OCI-LY1 (cell line): Measurements from ENCODE around the gene TRIM59.
A peak's percentile ranks its signal among the peaks of the same experiment; 100 is the strongest.

Experiments
- H2AFZ ChIP-seq: fragments of 200-600 bp; sonication (generic), shearing (Covaris generic); 2 replicates; pipeline ENCODE4 v1.6.0; 2014; ENCODE audit warnings: antibody characterized with exemption, mild to moderate bottlenecking, low read length
- H3F3A ChIP-seq: fragments of 200-600 bp; sonication (generic), shearing (Covaris generic); 2 replicates; pipeline ENCODE4 v1.6.0; 2014; ENCODE audit warnings: mild to moderate bottlenecking, antibody characterized with exemption, low read length, moderate library complexity; ENCODE audit not compliant: insufficient read depth
- H3K27ac ChIP-seq: fragments of 200-600 bp; sonication (generic); 2 replicates; pipeline ENCODE4 v1.5.1; 2014; ENCODE audit warnings: low read length, mixed run types, mild to moderate bottlenecking, low read depth; ENCODE audit not compliant: poor library complexity, severe bottlenecking
- H3K27me3 ChIP-seq: fragments of 200-600 bp; sonication (generic); 2 replicates; pipeline ENCODE4 v1.6.0; 2014; ENCODE audit warnings: antibody characterized with exemption, mild to moderate bottlenecking, low read length, moderate library complexity; ENCODE audit not compliant: insufficient read depth
- H3K36me3 ChIP-seq: fragments of 200-600 bp; sonication (generic); 2 replicates; pipeline ENCODE4 v1.6.1; 2014; ENCODE audit warnings: mild to moderate bottlenecking, antibody characterized with exemption, low read length, moderate library complexity, mixed read lengths; ENCODE audit not compliant: insufficient read depth
- H3K4me1 ChIP-seq: fragments of 200-600 bp; sonication (generic); 2 replicates; pipeline ENCODE4 v1.5.1; 2014; ENCODE audit warnings: mild to moderate bottlenecking, low read length, moderate library complexity; ENCODE audit not compliant: insufficient read depth, severe bottlenecking
- H3K4me2 ChIP-seq: fragments of 200-600 bp; sonication (generic), shearing (Covaris generic); 2 replicates; pipeline ENCODE4 v1.6.1; 2014; ENCODE audit warnings: low read length
- H3K4me3 ChIP-seq: fragments of 200-600 bp; sonication (generic); 2 replicates; pipeline ENCODE4 v1.5.1; 2014; ENCODE audit warnings: low read length, low read depth, mild to moderate bottlenecking, mixed read lengths; ENCODE audit not compliant: poor library complexity, severe bottlenecking
- H3K79me2 ChIP-seq: fragments of 200-600 bp; shearing (Covaris generic); 2 replicates; pipeline ENCODE4 v1.6.1; 2016; ENCODE audit warnings: mixed run types, low read length, mixed read lengths; ENCODE audit not compliant: insufficient read depth
- H3K9ac ChIP-seq: fragments of 200-600 bp; sonication (generic), shearing (Covaris generic); 2 replicates; pipeline ENCODE4 v1.6.1; 2014; ENCODE audit warnings: mild to moderate bottlenecking, low read length, mixed read lengths
- H3K9me2 ChIP-seq: fragments of 200-600 bp; sonication (generic), shearing (Covaris generic); 2 replicates; pipeline ENCODE4 v1.6.1; 2014; ENCODE audit warnings: low read depth, mild to moderate bottlenecking, low read length, mixed read lengths
- H3K9me3 ChIP-seq: fragments of 200-600 bp; shearing (Covaris generic); 2 replicates; pipeline ENCODE4 v1.6.1; 2014; ENCODE audit warnings: low read length, mixed read lengths
- H4K20me1 ChIP-seq: fragments of 200-600 bp; sonication (generic), shearing (Covaris generic); 2 replicates; pipeline ENCODE4 v1.6.0; 2016; ENCODE audit warnings: mild to moderate bottlenecking, low read length; ENCODE audit not compliant: insufficient read depth
- CTCF ChIP-seq: fragments of 200-600 bp; sonication (generic), shearing (Covaris generic); IDR thresholded peaks from 2 replicates; pipeline ENCODE4 v1.5.1; 2017; ENCODE audit warnings: mild to moderate bottlenecking, antibody characterized with exemption, low read length, moderate library complexity, mixed read lengths
- EZH2 ChIP-seq: fragments of 200-600 bp; sonication (generic), shearing (Covaris generic); IDR thresholded peaks from 2 replicates; pipeline ENCODE4 v1.8.0; 2017; ENCODE audit warnings: borderline replicate concordance, mixed run types, mild to moderate bottlenecking, antibody characterized with exemption, low read length, moderate library complexity, mixed read lengths

The TRIM59 gene

GRCh38 chr3:160486459-160486869 is 36.9 kb upstream of the TRIM59 start:
- Histone ChIP-seq H3K9me3 (no peaks in the 10 kb centered on the region; the same call in 1 of the 2 replicates), H3K9ac (no peak overlapping the region), H3K79me2 (no peaks in the 10 kb centered on the region), H3K9me2 (no peaks in the 10 kb centered on the region), H3K4me2 (no peak overlapping the region), H3K27ac (no peak overlapping the region), H3F3A (no peaks in the 10 kb centered on the region), H3K4me3 (no peak overlapping the region), H3K27me3 (no peaks in the 10 kb centered on the region), H2AFZ (no peak overlapping the region), H3K36me3 (no peaks in the 10 kb centered on the region), H4K20me1 (no peaks in the 10 kb centered on the region), H3K4me1 (no peaks in the 10 kb centered on the region)
- TF ChIP-seq CTCF (peak; percentile 74), EZH2 (no peak)

DNA sequence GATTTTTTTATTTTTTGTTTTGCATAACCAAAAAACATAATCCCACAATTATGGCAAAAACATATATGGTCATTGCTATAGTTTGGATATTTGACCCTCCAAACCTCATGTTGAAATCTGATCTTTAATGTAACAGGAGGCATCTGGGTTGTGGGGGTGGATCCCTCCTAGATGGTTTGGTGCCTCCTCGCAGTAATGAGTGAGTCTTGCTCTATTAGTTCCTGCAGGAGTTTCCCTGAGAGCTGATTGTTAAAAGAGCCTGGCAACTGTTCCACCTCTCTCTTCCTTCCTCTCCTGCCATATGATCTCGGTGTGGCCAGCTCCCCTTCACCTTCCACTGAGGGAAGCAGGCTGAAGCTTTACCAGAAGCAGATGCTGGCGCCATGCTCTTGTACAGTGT is 33.2 kb upstream of the TRIM59 start:
- Histone ChIP-seq H3K79me2 (no peaks in the 10 kb centered on the region), H4K20me1 (no peaks in the 10 kb centered on the region), H3K4me1 (no peaks in the 10 kb centered on the region), H3F3A (no peaks in the 10 kb centered on the region), H3K9me2 (no peaks in the 10 kb centered on the region), H3K27ac (no peak overlapping the region), H3K9ac (no peak overlapping the region), H3K4me3 (no peak overlapping the region), H3K36me3 (no peaks in the 10 kb centered on the region), H3K4me2 (no peak overlapping the region), H3K27me3 (no peaks in the 10 kb centered on the region), H2AFZ (no peak overlapping the region), H3K9me3 (no peaks in the 10 kb centered on the region)
- TF ChIP-seq EZH2 (no peak), CTCF (no peak)

GRCh38 chr3:160481856-160482255 is 32.3 kb upstream of the TRIM59 start:
- no peaks in the 10 kb centered on the region for H3K36me3 ChIP-seq
- no peaks in the 10 kb centered on the region for H3F3A ChIP-seq
- no peak overlapping the region for H3K9ac ChIP-seq
- no peak overlapping the region for H2AFZ ChIP-seq
- no peak overlapping the region for H3K4me2 ChIP-seq
- H3K4me1 ChIP-seq = no peaks in the 10 kb centered on the region
- H3K9me2 ChIP-seq = no peaks in the 10 kb centered on the region
- TF ChIP-seq EZH2 = no peak
- TF ChIP-seq CTCF = no peak
- H3K27ac ChIP-seq = no peak overlapping the region
- H3K79me2 ChIP-seq = no peaks in the 10 kb centered on the region
- H4K20me1 ChIP-seq = no peaks in the 10 kb centered on the region
- H3K4me3 ChIP-seq = no peak overlapping the region
- no peaks in the 10 kb centered on the region for H3K27me3 ChIP-seq
- no peaks in the 10 kb centered on the region for H3K9me3 ChIP-seq
